CD14-positive monocyte (primary cell): ENCODE results near the gene SLC25A30. TPM values are rescaled to one million over a fixed set of nuclear protein-coding genes. Genes with fewer than 3 reads are reported as not detected.

ENCODE experiments used
- DNase-seq, 3 donors: peaks; one replicate each; pipeline ENCODE4 v3.0.0-alpha.2; 2011 to 2022
- H2AFZ ChIP-seq: 2 replicates; pipeline ENCODE4 v1.6.0; 2012; ENCODE audit warnings: mild to moderate bottlenecking, low read depth, low read length, inconsistent platforms; ENCODE audit not compliant: insufficient read depth, poor library complexity, severe bottlenecking
- H3K27ac ChIP-seq, 2 donors: 1 replicate in 1 of 2; 2 replicates in 1 of 2; pipeline ENCODE4 v1.5.1; 2012 to 2013; ENCODE audit warnings: low read length in 2 of 2, control low read depth in 1 of 2, inconsistent platforms in 1 of 2, low read depth in 1 of 2, mild to moderate bottlenecking in 1 of 2
- H3K27me3 ChIP-seq, 2 donors: one replicate each; pipeline versions ENCODE4 v1.6.0 to v1.6.1; 2011 to 2013; ENCODE audit warnings: low read length in 2 of 2; ENCODE audit not compliant: control insufficient read depth in 2 of 2, insufficient read depth in 2 of 2
- H3K36me3 ChIP-seq, 2 donors: replicated peaks in 1 of 2; 1 replicate in 1 of 2; 2 replicates in 1 of 2; pipeline versions ENCODE4 v1.5.1 to v1.6.1; 2012 to 2013; ENCODE audit warnings: low read length in 2 of 2, control low read depth in 1 of 2, inconsistent platforms in 1 of 2, mild to moderate bottlenecking in 1 of 2; ENCODE audit not compliant: insufficient read depth in 2 of 2, control insufficient read depth in 1 of 2
- H3K4me1 ChIP-seq, 2 donors: 1 replicate in 1 of 2; 2 replicates in 1 of 2; pipeline versions ENCODE4 v1.5.1 to v1.6.1; 2012 to 2013; ENCODE audit warnings: low read length in 2 of 2, control low read depth in 1 of 2, inconsistent platforms in 1 of 2, mild to moderate bottlenecking in 1 of 2, moderate library complexity in 1 of 2; ENCODE audit not compliant: insufficient read depth in 2 of 2, control insufficient read depth in 1 of 2
- H3K4me2 ChIP-seq: replicated peaks from 2 replicates; pipeline ENCODE3; 2012; ENCODE audit warnings: low read length, moderate library complexity, mild to moderate bottlenecking; ENCODE audit not compliant: poor library complexity, severe bottlenecking; ENCODE audit errors: extremely low read depth
- H3K4me3 ChIP-seq, 3 experiments: fragments of 200-600 bp in 1 of 3; sonication (generic) in 1 of 3; replicated peaks in 1 of 3; 1 replicate in 2 of 3; 2 replicates in 1 of 3; pipeline ENCODE4 v1.5.1; 2011 to 2013; ENCODE audit warnings: low read length in 3 of 3, mild to moderate bottlenecking in 3 of 3, control low read depth in 2 of 3, low read depth in 2 of 3, inconsistent platforms in 1 of 3, moderate library complexity in 1 of 3
- H3K79me2 ChIP-seq: 2 replicates; pipeline ENCODE4 v1.6.0; 2012; ENCODE audit warnings: mild to moderate bottlenecking, control low read depth, inconsistent platforms, low read length, moderate library complexity; ENCODE audit not compliant: insufficient read depth
- H3K9ac ChIP-seq: 2 replicates; pipeline ENCODE4 v1.6.0; 2017; ENCODE audit warnings: low read length, mild to moderate bottlenecking; ENCODE audit not compliant: insufficient read depth, poor library complexity, severe bottlenecking
- H3K9me3 ChIP-seq, 2 donors: replicated peaks in 1 of 2; 1 replicate in 1 of 2; 2 replicates in 1 of 2; pipeline versions ENCODE4 v1.5.1 to v1.6.1; 2012 to 2013; ENCODE audit warnings: low read length in 2 of 2, control low read depth in 1 of 2; ENCODE audit not compliant: control insufficient read depth in 1 of 2, insufficient read depth in 1 of 2
- H4K20me1 ChIP-seq: 2 replicates; pipeline ENCODE4 v1.6.0; 2012; ENCODE audit warnings: mild to moderate bottlenecking, low read length, control low read depth, moderate library complexity; ENCODE audit not compliant: insufficient read depth
- H3K27ac Mint-ChIP-seq, 7 donors: one replicate each; pipeline ENCODE4 v1.8.0; 2020; ENCODE audit warnings: mild to moderate bottlenecking in 7 of 7, mixed read lengths in 7 of 7, moderate library complexity in 6 of 7, inconsistent platforms in 2 of 7
- H3K27me3 Mint-ChIP-seq, 3 donors: one replicate each; pipeline ENCODE4 v1.8.0; 2021 to 2022; ENCODE audit warnings: low read depth in 3 of 3, mild to moderate bottlenecking in 3 of 3, mixed read lengths in 3 of 3, moderate library complexity in 3 of 3, inconsistent platforms in 1 of 3
- H3K36me3 Mint-ChIP-seq, 2 donors: one replicate each; pipeline ENCODE4 v1.8.0; 2020; ENCODE audit warnings: mixed read lengths in 2 of 2, inconsistent platforms in 1 of 2, mild to moderate bottlenecking in 1 of 2
- H3K4me1 Mint-ChIP-seq: one replicate; pipeline ENCODE4 v1.8.0; 2020; ENCODE audit warnings: mild to moderate bottlenecking, mixed read lengths
- H3K4me3 Mint-ChIP-seq, 2 donors: one replicate each; pipeline ENCODE4 v1.8.0; 2020; ENCODE audit warnings: mild to moderate bottlenecking in 2 of 2, mixed read lengths in 2 of 2, moderate library complexity in 1 of 2
- H3K9me3 Mint-ChIP-seq, 7 donors: one replicate each; pipeline ENCODE4 v1.8.0; 2020 to 2022; ENCODE audit warnings: mixed read lengths in 7 of 7, mild to moderate bottlenecking in 6 of 7, moderate library complexity in 6 of 7, inconsistent platforms in 2 of 7
- CTCF ChIP-seq: fragments of 200-600 bp; IDR thresholded peaks from one replicate; pipeline ENCODE4 v1.8.0; 2022; ENCODE audit warnings: antibody characterized with exemption, mild to moderate bottlenecking
- WGBS: methylation state at CpG from one replicate; pipeline ENCODE4 v1.1.5; 2013; ENCODE audit warnings: missing lambda C conversion rate; ENCODE audit not compliant: insufficient coverage; 5-methylcytosine and 5-hydroxymethylcytosine counted together
- intact Hi-C, 2 donors: fragments of 100-400 bp; cut with micrococcal nuclease; formaldehyde crosslinking; loops; one replicate each; pipeline versions ENCODE4 v1.15.0 to v1.15.1; 2023
- polyA plus RNA-seq, 3 donors: library from polyadenylated mRNA; depleted of rRNA in 1 of 3; unstranded in 2 of 3; stranded (reverse) in 1 of 3; fragments of 300-500 nt in 2 of 3; fragments of >200 nt in 1 of 3; fragmentation: Illumina TruSeq in 2 of 3; gene quantifications; 1 replicate in 2 of 3; 2 replicates in 1 of 3; pipeline ENCODE4 v1.2.3, GENCODE V29; 2012 to 2021

Gene SLC25A30
- polyA plus RNA-seq, 3 donors, result 0.92 to 14.0 (median 2.3) TPM

- Mint-ChIP-seq H3K27me3 (peaks cover 0 to 2% (median 0%) of the 10 kb centered on the region in 3 donors), H3K4me1 (peaks cover 39% of the 10 kb centered on the region), H3K9me3 (peaks cover 0 to 8% (median 0%) of the 10 kb centered on the region in 7 donors), H3K27ac (peak within 1 kb of the TSS; percentile 88 to 97 (median 93)), H3K36me3 (peaks cover 9 to 11% of the 10 kb centered on the region in 2 donors), H3K4me3 (peak within 1 kb of the TSS; percentile 94 to 95)
- peak; percentile 47 for TF ChIP-seq CTCF
- peak within 1 kb of the TSS; percentile 96 for H3K9ac ChIP-seq
- peaks cover 37% of the 10 kb centered on the region for H4K20me1 ChIP-seq
- no peaks in the 10 kb centered on the region for H3K36me3 ChIP-seq
- under 1% methylated on average over 53 of the region's 63 CpGs for WGBS
- peak within 1 kb of the TSS; percentile 64 to 100 (median 96) for H3K4me3 ChIP-seq
- peaks cover 27 to 31% of the 10 kb centered on the region in 2 donors for H3K4me1 ChIP-seq
- DNase-seq, result peak; percentile 92 to 94 (median 93)
- peak within 1 kb of the TSS; percentile 95 for H2AFZ ChIP-seq
- peak within 1 kb of the TSS; percentile 89 to 95 for H3K27ac ChIP-seq
- H3K9me3 ChIP-seq, result no peaks in the 10 kb centered on the region
- intact Hi-C loops, result loop anchor here (5.0 to 10.0 kb wide), 2 partner anchors 48 to 120 kb away; partner anchors contain the start of genes SLC25A30 (in 2 of the 2) and TPT1 (in 1 of the 2)
- peak within 1 kb of the TSS; percentile 98 for H3K4me2 ChIP-seq
- H3K27me3 ChIP-seq, result no peaks in the 10 kb centered on the region
- H3K79me2 ChIP-seq, result peaks cover 60% of the 10 kb centered on the region
Measured at GRCh38 chr13:45464687-45465453, 46.7 kb upstream of the SLC25A30 start, which contains the start of gene COG3. COG3 (plus strand) TSS chr13:45464939; CDS start chr13:45465037, 98 bp downstream.

- Mint-ChIP-seq H3K27ac (peak overlapping the region; percentile 86 to 95 (median 93)), H3K4me3 (peak overlapping the region; percentile 94 to 95), H3K4me1 (peaks cover 38% of the 10 kb centered on the region), H3K36me3 (peaks cover 9 to 11% of the 10 kb centered on the region in 2 donors), H3K9me3 (peaks cover 0 to 13% (median 2%) of the 10 kb centered on the region in 7 donors), H3K27me3 (peaks cover 0 to 2% (median 0%) of the 10 kb centered on the region in 3 donors)
- Histone ChIP-seq H3K4me3 (peak overlapping the region; percentile 64 to 100 (median 96)), H3K27ac (peak overlapping the region; percentile 89 to 95), H3K9ac (peak overlapping the region; percentile 96), H3K27me3 (no peaks in the 10 kb centered on the region), H2AFZ (peak overlapping the region; percentile 95), H3K79me2 (peaks cover 53% of the 10 kb centered on the region), H3K4me2 (peak overlapping the region; percentile 98), H3K4me1 (peaks cover 27 to 31% of the 10 kb centered on the region in 2 donors), H3K36me3 (no peaks in the 10 kb centered on the region), H4K20me1 (peaks cover 31% of the 10 kb centered on the region), H3K9me3 (no peaks in the 10 kb centered on the region)
- DNase-seq, result no peak
- WGBS, result 91% methylated on average over 8 of the region's 9 CpGs
- TF ChIP-seq CTCF, result no peak
- intact Hi-C loops, result loop anchor here in 1 of 2 donors (10.0 kb wide), 1 partner anchor 119 kb away; the partner anchor contains the start of gene TPT1
Measured at GRCh38 chr13:45464141-45464686, 46.0 kb upstream of the SLC25A30 start.
